CD4-positive, alpha-beta T cell (primary cell): Measurements from ENCODE around the gene LAPTM5. TPM values are rescaled to one million over a fixed set of nuclear protein-coding genes. Genes with fewer than 3 reads are reported as not detected.

Source experiments
- ATAC-seq: fragments of 200-7000 bp; cut with Tn5 transposase; one replicate; pipeline ENCODE4 v1.10.0; 2022; ENCODE audit warnings: mild to moderate bottlenecking; ENCODE audit not compliant: poor library complexity
- CTCF ChIA-PET: fragments of 350-600 bp; sonication (Branson Sonifier 250); formaldehyde crosslinking; loops from one replicate; lab custom pipeline; 2021; ENCODE audit warnings: antibody characterized with exemption, inconsistent platforms; lab: Charles Lee
- POLR2A ChIA-PET: fragments of 350-600 bp; sonication (Branson Sonifier 250); formaldehyde crosslinking; loops from one replicate; lab custom pipeline; 2021; ENCODE audit warnings: antibody characterized with exemption, inconsistent platforms; lab: Charles Lee
- DNase-seq, 14 experiments: peaks; one replicate each; pipeline ENCODE4 v3.0.0-alpha.2; 2013 to 2020; ENCODE audit warnings: mixed read lengths in 2 of 14
- H3K27ac ChIP-seq, 2 donors: one replicate each; pipeline versions ENCODE4 v1.5.1 to v1.7.0; 2013; ENCODE audit warnings: low read length in 2 of 2, low read depth in 1 of 2, mild to moderate bottlenecking in 1 of 2
- H3K27me3 ChIP-seq, 2 experiments: 1 replicate in 1 of 2; 2 replicates in 1 of 2; pipeline versions ENCODE4 v1.6.1 to v1.7.0; 2013; ENCODE audit warnings: low read length in 2 of 2, control low read depth in 1 of 2, mild to moderate bottlenecking in 1 of 2, moderate library complexity in 1 of 2; ENCODE audit not compliant: insufficient read depth in 2 of 2, control insufficient read depth in 1 of 2
- H3K36me3 ChIP-seq: one replicate; pipeline ENCODE4 v1.6.1; 2013; ENCODE audit warnings: low read length, control low read depth; ENCODE audit not compliant: insufficient read depth
- H3K4me1 ChIP-seq: one replicate; pipeline ENCODE4 v1.6.1; 2013; ENCODE audit warnings: low read length, control low read depth; ENCODE audit not compliant: insufficient read depth
- H3K4me3 ChIP-seq: one replicate; pipeline ENCODE4 v1.5.1; 2013; ENCODE audit warnings: mild to moderate bottlenecking, low read length, moderate library complexity
- H3K9me3 ChIP-seq, 2 experiments: 1 replicate in 1 of 2; 2 replicates in 1 of 2; pipeline versions ENCODE4 v1.6.1 to v1.7.0; 2013; ENCODE audit warnings: low read length in 2 of 2, mild to moderate bottlenecking in 2 of 2, control low read depth in 1 of 2, moderate library complexity in 1 of 2; ENCODE audit not compliant: control insufficient read depth in 1 of 2, insufficient read depth in 1 of 2
- H3K27ac Mint-ChIP-seq: one replicate; pipeline ENCODE4 v1.8.0; 2020; ENCODE audit warnings: mixed read lengths
- H3K27me3 Mint-ChIP-seq: one replicate; pipeline ENCODE4 v1.8.0; 2021; ENCODE audit warnings: mixed read lengths
- H3K36me3 Mint-ChIP-seq: one replicate; pipeline ENCODE4 v1.8.0; 2021; ENCODE audit warnings: low read depth, mixed read lengths
- H3K4me1 Mint-ChIP-seq: one replicate; pipeline ENCODE4 v1.8.0; 2021; ENCODE audit warnings: low read depth, mixed read lengths
- H3K4me3 Mint-ChIP-seq: one replicate; pipeline ENCODE4 v1.8.0; 2020; ENCODE audit warnings: mild to moderate bottlenecking, mixed read lengths
- H3K9me3 Mint-ChIP-seq: one replicate; pipeline ENCODE4 v1.8.0; 2020; ENCODE audit warnings: mixed read lengths
- CTCF ChIP-seq: fragments of 200-600 bp; IDR thresholded peaks from one replicate; pipeline ENCODE4 v1.8.0; 2022; ENCODE audit warnings: antibody characterized with exemption, mild to moderate bottlenecking
- intact Hi-C, 2 experiments: fragments of 100-400 bp; cut with DNase I in 1 of 2; cut with micrococcal nuclease in 1 of 2; formaldehyde crosslinking; loops; one replicate each; pipeline versions ENCODE4 v1.15.1 to v1.9.0; 2023 to 2025; cut with DNase I, micrococcal nuclease
- total RNA-seq, 174 experiments: library from RNA in 2 of 174; stranded (reverse) in 2 of 174; gene quantifications; one replicate each; pipeline ENCODE4 v1.2.3 and lab custom pipeline; 2021 to 2026

LAPTM5 gene
- total RNA-seq, 2 experiments from 2014 or later, result 625 to 642 TPM

GRCh38 chr1:30740251-30741238 lies 17.0 kb downstream of the LAPTM5 start:
- intact Hi-C loops, result no loop called here
- ChIA-PET POLR2A (interaction anchor here (0.7 to 13.3 kb wide), 3 partner anchors 8 to 17 kb away, joined by 3 to 457 read pairs (median 74); partner anchors contain the start of gene LAPTM5), CTCF (interaction anchor here (0.8 to 1.9 kb wide), 2 partner anchors 9 to 39 kb away, joined by 3 to 5 read pairs; no protein-coding TSS in a partner anchor)
- H3K27ac Mint-ChIP-seq, result peak overlapping the region; percentile 96
- peak overlapping the region; percentile 73 for H3K4me3 Mint-ChIP-seq
- peaks cover 75% of the 10 kb centered on the region for H3K4me1 Mint-ChIP-seq
- peaks cover 94% of the 10 kb centered on the region for H3K36me3 Mint-ChIP-seq
- H3K27me3 Mint-ChIP-seq, result no peaks in the 10 kb centered on the region
- peak overlapping the region; percentile 54 to 65 for H3K27ac ChIP-seq
- H3K36me3 ChIP-seq, result peaks cover 76% of the 10 kb centered on the region
- no peak for TF ChIP-seq CTCF
- no peaks in the 10 kb centered on the region for H3K9me3 ChIP-seq
- DNase-seq, result no peak
- ATAC-seq, result no peak
- H3K4me1 ChIP-seq, result peaks cover 78% of the 10 kb centered on the region
- no peaks in the 10 kb centered on the region for H3K9me3 Mint-ChIP-seq
- H3K4me3 ChIP-seq, result no peak overlapping the region
- no peaks in the 10 kb centered on the region for H3K27me3 ChIP-seq

- H3K36me3 ChIP-seq, result peaks cover 86% of the 10 kb centered on the region
- DNase-seq (no peak), ATAC-seq (no peak)
- no peak overlapping the region for H3K4me3 ChIP-seq
- no peaks in the 10 kb centered on the region for H3K9me3 Mint-ChIP-seq
- no peak for TF ChIP-seq CTCF
- H3K36me3 Mint-ChIP-seq, result peaks cover 98% of the 10 kb centered on the region
- intact Hi-C loops, result no loop called here
- H3K4me1 ChIP-seq, result peaks cover 69% of the 10 kb centered on the region
- H3K4me3 Mint-ChIP-seq, result no peak overlapping the region
- no peaks in the 10 kb centered on the region for H3K9me3 ChIP-seq
- CTCF ChIA-PET, result interaction anchor here (1.4 kb wide), 1 partner anchor 40 kb away, joined by 6 read pairs; no protein-coding TSS in a partner anchor
- H3K27me3 Mint-ChIP-seq, result no peaks in the 10 kb centered on the region
- peak overlapping the region; percentile 96 for H3K27ac Mint-ChIP-seq
- POLR2A ChIA-PET, result no interaction called here
- H3K27me3 ChIP-seq, result no peaks in the 10 kb centered on the region
- H3K27ac ChIP-seq, result peak overlapping the region in 1 of 2 donors; percentile 18
- H3K4me1 Mint-ChIP-seq, result peaks cover 71% of the 10 kb centered on the region
These were observed 18.0 kb downstream of the LAPTM5 start for GRCh38 chr1:30739601-30740000.

- DNase-seq (no peak), ATAC-seq (no peak)
- Mint-ChIP-seq H3K27ac (peak overlapping the region; percentile 96), H3K27me3 (no peaks in the 10 kb centered on the region), H3K9me3 (no peaks in the 10 kb centered on the region), H3K36me3 (peaks cover 100% of the 10 kb centered on the region), H3K4me3 (peak overlapping the region; percentile 20), H3K4me1 (peaks cover 65% of the 10 kb centered on the region)
- Histone ChIP-seq H3K27ac (peak overlapping the region in 1 of 2 donors; percentile 35), H3K27me3 (no peaks in the 10 kb centered on the region), H3K9me3 (no peaks in the 10 kb centered on the region), H3K4me1 (peaks cover 62% of the 10 kb centered on the region), H3K36me3 (peaks cover 92% of the 10 kb centered on the region), H3K4me3 (no peak overlapping the region)
- ChIA-PET POLR2A (interaction anchor here (1.1 to 1.5 kb wide), 2 partner anchors 9 to 22 kb away, joined by 3 to 5 read pairs; no protein-coding TSS in a partner anchor), CTCF (interaction anchor here (1.4 kb wide), 1 partner anchor 41 kb away, joined by 6 read pairs; no protein-coding TSS in a partner anchor)
- no peak for TF ChIP-seq CTCF
- intact Hi-C loops, result no loop called here
These were observed 18.6 kb downstream of the LAPTM5 start for GRCh38 chr1:30738715-30739559.
